NK-92 (cell line): ENCODE results near the gene SLC9A9.
"Not testable (repeated sequence)": the region's sequence is repeated elsewhere in the genome, so short reads cannot be mapped to it uniquely, and the experiment has no call there.

Experiments
- DNase-seq: peaks from one replicate; lab custom pipeline; 2025; ENCODE audit not compliant: unreplicated experiment; lab: John Stamatoyannopoulos, UW

SLC9A9 gene

DNA sequence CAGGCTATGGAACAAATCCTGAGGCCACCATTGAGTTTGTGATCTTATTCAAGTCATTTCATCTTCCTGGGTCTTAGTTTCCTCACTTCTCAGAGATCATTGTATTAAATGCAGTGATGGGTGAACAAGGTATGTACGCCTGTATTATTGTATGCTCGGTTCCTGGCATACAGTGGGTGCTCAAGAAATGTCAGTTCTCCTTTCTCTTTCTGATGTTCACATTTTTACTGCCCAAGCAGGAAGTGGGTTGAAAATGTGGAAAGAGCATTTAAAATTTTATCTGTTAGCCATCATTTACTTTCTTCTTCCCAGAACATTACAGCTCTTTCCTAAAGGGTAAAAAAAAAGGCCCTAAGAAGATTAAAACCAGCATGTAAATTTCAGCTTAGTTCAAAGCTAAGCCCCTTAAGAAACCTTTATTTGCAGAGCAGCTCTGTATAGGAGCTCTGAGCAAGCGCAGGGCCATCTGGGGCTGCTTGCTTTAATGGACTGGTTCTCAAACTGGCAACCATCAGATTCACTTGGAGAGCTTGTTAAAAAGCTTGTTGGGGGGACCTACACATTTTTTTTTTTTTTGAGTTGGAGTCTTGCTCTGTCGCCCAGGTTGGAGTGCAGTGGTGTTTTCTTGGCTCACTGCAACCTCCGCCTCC lies 549.3 kb downstream of the SLC9A9 start:
- DNase-seq = no peak

DNA sequence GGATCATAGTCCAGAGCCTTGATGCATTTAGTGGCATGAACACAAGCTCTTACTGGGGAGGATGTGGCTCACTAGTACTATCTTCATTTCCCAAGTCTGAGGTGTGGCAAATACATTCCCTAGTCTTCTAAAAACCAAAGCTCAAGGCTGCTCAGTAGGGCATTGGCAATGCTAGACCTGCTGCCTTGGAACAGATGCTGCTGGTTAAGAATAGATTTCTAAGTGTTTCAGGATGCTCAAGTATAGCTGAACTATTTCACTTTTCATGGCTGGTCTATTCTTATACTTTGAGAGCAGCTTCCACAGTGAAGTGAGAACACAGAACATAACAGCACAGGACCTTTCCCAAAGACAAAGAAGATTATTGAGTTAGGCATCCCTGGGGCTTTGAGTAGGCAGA lies 549.9 kb downstream of the SLC9A9 start:
- DNase-seq = no peak

DNA sequence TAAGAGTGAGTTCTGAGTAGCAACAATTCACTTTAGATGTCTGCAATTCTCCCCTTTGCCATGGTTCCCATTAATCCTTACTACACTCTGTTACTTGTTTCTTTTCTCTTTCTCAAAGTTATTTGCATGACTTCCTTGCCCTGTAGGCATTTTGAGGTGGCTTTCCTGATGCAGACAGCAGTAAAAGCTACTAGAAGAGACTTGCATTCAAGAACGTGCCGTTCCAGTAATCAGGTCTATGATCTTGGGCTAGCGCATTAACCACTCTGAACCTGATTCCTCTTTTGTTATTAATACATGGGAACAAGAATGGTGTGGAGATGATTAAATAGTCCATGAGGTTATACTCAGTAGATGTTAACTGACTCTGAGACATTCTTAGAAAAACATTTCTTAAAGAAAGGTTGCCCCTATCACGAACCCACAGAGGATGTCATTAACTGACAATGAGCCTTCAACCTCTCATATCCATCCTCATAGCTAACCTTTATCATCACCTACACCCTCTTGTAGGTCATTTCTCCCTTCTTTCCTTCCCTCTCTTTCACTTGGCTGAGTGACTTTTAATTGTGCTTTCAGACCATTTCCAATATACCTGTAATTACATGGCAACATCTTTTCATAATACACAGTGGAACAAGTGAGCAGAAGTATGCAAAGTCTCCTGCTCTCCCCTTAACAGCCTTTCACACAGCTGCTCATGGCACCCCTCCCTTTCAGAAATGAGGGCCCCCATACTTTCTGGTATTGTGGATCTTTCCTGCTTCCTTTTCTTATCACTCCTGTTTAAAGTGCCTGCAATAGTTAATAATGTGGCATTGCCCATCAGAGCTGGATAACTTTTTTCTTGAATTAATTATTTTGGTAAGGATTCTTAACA lies 552.8 kb downstream of the SLC9A9 start:
- DNase-seq = no peak

DNA sequence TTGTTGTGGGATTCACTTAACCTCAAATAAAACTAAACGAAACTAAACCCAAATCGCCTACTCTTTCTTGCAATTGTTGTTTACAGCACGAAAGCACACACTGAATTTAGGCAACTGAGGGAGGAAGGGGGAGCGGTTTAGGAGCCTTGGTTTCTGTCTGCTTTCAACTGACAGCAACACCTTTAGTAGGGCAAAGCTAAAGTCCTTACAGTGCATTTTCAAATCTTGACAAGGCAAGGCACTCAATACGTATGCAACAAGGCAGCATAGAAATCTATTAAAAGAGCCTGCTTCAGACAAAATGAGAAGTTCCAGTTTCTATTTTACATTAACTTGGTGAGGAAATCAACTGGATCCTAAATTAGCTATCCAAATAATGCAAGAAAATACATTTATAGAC lies 554.1 kb downstream of the SLC9A9 start:
- no peak for DNase-seq

DNA sequence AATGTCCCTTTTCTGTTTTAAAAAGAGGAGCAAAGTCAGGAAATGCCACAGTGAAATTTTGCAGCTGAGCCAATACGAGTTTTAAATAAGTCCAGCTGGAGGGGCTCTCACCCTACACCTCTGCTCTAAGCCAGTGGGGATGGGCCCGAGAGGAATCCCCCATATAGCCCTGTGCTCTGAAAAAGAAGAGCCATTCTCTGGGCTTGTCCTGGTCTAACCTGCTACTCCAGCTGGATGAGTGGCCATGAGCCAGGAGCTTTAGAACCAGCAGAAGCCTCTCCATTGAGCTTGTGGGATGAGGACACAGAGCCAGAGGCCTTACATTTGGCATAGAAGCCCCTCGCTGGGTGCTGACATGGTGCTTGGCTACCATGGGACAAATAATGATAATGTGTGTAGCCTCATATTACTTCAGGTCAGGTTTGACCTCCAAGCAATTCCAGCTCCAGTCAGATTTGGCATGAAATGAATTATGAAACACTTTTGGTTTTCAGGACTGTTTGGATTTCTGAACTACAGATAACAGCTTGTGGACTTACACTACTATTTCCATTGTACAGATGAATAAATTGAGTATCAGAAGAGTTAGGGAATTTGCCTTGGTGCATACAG lies 556.3 kb downstream of the SLC9A9 start:
- no peak for DNase-seq

DNA sequence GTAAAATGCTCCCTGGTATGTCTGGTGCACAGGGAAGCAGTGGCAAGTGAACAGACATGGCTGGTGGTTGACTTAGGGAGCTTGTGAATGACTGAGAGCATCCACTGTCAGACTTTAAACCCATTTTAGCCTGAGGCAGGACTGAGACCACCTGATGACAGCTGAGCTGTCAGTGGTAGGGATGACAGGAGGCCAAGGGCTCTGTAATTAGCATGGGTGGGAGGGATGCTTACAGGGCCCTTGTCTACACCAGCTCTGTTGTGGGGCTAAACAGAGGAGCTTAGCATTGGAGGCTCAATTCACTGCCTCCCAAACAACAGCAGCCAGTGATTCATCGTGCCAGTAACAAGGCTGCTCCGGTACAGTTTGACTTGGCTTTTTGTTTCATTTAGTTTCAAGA lies 559.3 kb downstream of the SLC9A9 start:
- DNase-seq = no peak

DNA sequence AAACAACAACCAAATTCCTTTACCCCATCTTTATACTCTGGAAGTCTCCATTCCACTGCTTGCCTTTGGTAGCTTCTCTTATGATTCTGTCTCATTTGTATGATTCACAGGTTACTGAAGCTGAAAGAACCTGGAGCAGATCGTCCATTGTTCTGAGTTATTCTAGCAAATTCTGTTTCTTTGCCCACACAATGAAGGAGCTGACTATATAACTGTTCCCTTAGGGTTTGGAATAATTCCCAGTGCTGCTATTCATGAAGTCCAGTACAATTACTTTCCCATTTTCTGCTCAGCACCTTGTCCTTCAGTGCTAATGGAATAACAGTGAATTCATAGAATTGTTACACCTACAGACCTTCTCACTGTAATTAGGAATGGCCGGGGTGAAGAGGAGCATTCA lies 560.9 kb downstream of the SLC9A9 start:
- no peak for DNase-seq

DNA sequence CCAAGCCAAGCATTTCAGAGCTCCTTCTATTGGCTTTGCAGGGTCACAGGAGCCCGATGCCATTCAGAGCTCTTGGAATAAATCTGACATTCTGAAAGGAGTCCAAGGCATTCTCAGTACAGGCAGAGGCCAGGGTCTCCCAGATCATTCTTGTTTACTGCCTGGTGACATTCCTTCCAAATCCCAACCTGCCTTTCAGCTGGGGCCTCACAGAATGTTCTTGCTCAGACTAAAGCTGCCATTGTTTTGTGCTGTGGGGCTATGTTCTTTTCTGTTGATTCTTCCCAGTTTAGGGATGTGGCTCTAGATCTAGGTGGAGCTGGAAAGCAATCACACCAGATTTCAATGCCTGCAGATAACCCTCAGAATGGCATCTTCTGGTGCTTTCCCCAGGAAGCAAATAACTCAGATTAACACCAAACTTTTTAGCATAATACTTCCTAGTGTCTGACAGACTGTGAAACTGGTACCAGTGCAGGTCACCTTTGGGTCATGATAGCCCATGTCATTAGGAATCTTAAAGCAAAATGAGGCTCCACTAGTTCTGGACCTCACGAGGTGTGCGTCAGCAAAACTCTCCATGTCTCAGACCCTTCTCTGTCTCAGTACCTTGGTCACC lies 561.8 kb downstream of the SLC9A9 start:
- no peak for DNase-seq

DNA sequence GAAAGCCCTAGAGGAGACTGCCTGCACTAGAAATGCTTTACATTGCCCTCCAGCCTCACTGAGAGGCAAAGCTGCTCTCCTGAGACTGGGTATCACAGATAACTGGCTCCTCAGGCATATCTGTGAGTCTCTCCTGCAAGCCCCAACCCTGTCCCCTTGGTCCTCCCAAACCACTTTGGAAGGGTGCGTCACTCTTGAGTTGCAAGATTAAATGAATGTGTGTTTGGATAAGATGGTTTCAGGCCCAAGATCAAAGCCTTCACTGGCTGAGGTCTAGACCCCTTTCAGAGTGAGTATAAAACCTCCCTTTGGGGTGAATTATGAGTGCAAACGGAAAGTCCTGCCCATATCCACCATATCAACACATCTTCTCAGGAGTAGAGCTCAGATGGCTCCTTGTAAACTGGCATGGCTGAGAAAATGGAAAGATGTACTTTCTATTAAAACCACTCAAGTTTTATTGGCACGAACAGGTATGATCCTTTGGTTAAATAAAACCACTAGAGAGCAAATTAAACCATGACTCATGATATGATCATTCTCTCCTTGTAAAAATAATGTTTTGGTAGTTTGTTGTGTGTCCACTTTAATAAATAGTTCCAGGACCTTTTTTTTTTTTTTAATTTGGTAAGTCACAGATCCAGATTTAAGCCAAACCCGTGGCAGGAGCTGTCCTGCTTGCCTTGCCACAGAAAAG lies 564.7 kb downstream of the SLC9A9 start:
- DNase-seq = no peak

DNA sequence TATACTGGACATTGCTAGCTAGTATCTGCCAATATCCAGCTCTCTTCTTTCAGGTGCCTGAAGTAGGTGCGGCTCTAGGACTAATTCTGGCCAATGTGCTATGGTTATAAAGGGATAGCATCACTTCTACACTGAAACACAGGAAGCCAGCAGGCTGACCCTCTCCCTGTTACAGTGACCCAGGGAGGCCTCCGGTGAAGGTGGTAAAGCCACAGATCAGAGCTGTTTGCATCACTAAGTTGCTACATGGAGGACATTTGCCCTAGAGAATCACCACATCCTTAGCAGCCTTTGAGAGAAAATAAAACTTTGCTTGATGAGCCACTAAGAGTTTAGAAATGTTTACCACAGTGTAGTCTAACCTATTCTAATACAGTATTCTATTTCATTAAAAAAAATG lies 567.3 kb downstream of the SLC9A9 start:
- DNase-seq = no peak

DNA sequence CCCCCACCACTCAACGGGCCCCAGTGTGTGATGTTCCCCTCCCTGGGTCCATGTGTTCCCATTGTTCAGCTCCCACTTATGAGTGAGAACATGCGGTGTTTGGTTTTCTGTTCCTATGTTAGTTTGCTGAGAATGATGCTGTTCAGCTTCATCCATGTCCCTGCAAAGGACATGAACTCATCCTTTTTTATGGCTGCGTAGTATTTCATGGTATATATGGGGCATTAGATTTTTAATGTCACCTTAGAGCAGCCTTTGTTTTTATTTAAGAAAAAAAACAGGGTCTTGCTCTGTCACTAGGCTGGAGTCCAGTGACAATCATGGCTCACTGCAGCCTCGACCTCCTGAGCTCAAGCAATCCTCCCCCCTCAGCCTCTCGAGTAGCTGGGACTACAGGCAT lies 568.7 kb downstream of the SLC9A9 start:
- DNase-seq = not testable (repeated sequence)

DNA sequence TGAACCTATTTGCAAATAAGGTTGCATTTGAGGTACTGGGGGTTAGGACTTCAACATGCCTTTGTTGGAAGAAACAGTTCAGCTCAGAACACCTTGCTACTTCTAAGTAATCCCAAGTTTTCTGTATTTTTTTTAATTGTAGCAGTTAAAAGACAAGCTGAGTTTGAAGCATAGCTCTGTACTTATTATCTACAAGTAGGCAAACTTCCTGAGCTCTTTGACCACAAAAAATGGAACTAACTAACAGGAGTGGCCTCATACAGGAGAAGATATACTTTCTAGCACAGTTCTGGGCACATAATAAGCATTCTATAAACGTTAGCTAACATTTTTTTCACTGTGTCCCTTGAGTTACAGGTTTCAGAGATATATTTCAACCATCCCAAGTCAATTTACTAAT lies 569.5 kb downstream of the SLC9A9 start:
- DNase-seq = no peak

DNA sequence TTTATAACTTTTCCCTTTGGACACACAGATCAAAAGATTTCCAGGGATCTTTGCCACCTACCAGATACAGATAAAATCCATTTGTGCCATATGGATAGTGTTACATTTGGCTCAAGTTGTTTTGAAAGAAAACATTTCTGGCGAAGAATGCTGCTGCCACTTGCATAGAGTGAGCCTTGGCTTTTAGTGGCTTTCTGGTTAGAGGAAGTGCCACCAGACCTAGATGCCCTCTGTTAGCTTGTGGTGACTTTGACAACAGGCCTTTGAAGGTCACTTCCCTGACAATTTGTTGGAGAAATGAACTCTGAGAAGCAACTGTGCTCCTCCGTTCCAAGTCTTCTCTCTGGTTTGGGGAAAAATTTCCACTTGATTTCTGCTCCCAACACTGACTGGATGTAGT lies 570.7 kb downstream of the SLC9A9 start:
- no peak for DNase-seq

DNA sequence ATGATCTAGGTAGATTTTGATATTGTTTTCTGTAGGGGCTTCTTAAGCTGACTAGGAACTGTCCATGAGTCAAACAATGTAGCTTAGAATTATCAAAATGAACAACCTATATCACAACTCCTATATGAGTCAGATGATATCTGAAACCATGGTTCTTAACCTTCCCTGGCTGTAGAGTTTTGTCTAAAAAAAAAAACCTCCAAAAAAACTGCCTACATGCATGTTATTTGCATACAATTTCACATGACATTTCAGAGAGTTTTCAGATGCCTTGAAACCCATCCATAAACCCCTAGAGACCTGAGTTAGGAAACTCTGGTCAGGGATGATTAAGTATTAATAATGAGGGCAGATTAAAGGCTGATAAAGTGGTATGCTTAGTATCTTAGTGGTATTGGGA lies 571.7 kb downstream of the SLC9A9 start:
- DNase-seq = no peak

DNA sequence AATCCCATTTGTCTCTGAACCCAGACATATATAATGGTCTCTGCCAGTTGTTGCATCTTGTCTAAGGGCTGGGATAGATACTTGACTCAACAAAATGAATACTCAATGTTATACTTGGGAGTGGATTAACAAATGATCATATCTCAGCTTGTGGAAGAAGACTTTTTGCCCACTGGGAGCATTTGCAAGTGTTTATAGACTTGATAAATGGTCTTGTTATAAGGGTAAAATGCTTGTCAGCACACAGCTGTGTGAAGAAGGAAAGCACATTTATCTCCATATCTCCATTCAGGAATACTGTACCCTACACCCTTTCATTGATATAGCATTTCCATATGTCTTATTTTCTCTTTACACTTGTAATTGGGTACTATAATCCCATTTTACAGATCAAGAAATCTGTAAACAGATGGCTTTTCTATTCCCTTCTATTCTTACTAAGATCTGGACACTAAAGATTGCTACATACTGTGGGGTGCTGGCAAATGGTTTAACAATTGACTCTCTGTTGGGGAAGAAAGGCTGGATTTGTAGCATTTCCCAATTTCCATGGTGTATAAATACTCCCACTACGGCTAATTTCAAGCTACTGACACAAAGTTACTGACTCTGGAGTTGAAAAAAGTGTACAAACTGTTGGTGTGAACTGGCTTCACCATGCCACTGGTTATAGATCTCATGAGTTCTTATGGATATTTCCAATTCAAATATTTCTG lies 574.1 kb downstream of the SLC9A9 start:
- DNase-seq = no peak

DNA sequence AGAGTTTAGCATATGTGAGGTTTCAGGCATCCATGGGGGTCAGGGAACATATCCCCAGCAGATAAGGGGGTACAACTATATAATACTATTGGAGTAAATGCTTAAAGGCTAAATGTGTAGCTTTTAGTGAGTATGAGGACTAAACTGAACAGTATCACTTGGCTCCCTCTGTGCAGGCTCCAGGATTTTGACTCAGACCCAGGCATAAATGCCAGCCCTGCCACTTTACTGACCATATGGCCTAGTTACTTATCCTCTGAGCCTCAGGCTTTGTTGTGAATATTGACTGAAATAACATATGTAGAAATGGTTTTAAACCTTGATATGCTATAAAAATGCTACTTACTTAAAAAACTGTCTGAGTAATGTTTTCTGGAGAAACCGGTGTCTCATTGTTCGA lies 577.1 kb downstream of the SLC9A9 start:
- no peak for DNase-seq

DNA sequence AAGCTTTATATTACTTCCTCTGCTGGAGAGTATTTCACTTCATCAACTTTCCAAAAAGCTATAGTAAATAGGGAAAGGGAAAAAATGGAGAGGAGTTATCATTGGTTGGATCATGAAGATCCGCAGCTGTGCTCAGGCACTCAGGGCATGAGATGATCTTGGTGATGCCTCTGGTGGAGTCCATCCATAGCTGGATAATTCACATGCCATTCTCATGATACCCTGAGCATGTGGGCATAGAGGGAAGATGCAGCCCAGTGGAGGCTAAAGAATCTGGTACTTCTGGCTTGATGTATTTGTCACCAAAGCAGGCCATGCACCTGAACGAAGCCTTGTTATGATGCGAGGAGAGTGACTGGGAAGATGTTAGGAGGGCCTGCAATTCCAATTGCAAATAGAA lies 578.5 kb downstream of the SLC9A9 start:
- no peak for DNase-seq

DNA sequence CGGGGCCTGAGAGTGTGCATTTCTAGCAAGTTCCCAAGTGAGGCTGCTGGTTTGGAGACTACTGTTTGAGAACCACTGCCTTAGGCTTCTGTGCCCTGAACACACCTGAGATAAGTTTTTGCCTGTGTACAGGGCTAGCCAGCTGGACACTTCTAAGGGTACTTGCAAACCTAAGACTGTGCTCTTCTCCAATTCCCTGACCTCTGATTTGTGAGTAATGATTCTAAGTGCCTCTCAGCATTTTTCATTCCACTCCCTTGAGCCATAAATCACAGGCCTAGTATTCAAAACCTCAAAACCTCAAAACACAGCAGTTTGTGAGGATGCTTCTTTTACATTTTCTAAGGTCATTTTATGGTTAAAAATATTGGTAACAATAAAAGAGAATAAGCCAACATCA lies 580.3 kb downstream of the SLC9A9 start:
- DNase-seq = no peak

DNA sequence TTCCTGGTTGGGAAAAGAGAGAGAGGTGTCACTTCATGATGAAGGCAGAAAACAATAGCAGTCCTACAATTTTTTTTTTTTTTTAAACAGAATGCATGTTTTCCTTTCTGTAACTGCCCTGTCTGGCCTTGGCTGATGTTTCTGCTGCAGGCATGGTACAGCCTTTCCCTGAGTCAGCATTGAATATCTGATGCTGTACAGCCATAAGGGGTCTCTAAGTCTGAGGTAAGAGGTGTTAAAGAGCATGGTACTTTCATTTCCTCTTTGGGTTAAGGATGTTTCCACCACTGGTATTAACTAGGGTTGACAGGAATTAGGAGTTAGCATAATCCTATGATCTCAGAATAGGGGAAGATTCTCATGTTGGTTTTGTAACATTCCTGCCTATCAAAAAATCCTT lies 581.3 kb downstream of the SLC9A9 start:
- DNase-seq = no peak

DNA sequence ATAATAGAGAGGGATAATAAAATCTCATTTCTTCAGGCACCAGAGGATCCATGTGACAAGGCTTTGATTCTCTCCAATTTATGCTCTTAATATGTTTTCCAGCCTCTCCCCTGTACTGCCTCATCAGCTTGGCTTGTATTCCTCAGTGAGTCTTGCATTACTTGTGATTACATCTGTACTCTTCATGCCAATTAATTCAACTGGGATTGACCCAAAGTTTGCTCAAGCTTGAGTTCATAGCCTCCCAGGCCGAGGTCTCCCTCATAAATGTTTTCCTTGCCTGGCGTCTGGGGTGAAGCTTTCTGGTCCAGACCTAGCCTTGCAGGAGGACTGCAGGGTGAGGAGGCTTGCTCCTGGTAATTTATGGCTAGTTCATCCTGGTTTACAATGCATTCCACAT lies 581.8 kb downstream of the SLC9A9 start:
- DNase-seq = no peak
